ENCODE results near the gene THEMIS.
"Not testable (repeated sequence)": the region's sequence is repeated elsewhere in the genome, so short reads cannot be mapped to it uniquely, and the experiment has no call there.

THEMIS gene

GRCh38 chr6:127900935-127901334 lies at the start of gene THEMIS:
Gene THEMIS (minus strand): TSS chr6:127901058. CDS start chr6:127900932, 126 bp downstream.
- DNase-seq = no peak

GRCh38 chr6:127949251-127949650 lies 48.4 kb upstream of the THEMIS start:
- no peak for DNase-seq

DNA sequence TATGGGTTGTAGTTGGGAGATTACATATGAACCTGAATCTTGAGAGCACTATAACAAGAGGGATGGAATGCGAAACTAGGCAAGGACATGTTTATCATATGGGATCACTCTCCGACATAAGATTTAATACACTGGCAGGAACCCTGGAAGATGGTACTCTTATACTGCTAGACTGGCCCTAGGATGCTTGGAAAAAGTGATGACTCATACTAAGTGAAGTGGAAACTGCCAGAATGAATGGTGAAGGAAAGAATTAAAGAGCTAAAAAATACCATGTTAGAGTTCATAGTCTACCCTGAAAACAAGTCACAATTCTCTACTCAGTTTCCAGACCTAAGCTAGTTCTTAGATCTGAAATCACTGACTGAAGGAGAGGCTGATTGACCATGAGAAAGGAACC lies 45.5 kb upstream of the THEMIS start:
- no peak for DNase-seq

- no peak for DNase-seq
Measured at GRCh38 chr6:127945434-127946097, 44.7 kb upstream of the THEMIS start.

- no peak for DNase-seq
Measured at GRCh38 chr6:127941228-127941627, 40.4 kb upstream of the THEMIS start.

GRCh38 chr6:127939442-127940066 lies 38.7 kb upstream of the THEMIS start:
- no peak for DNase-seq

DNA sequence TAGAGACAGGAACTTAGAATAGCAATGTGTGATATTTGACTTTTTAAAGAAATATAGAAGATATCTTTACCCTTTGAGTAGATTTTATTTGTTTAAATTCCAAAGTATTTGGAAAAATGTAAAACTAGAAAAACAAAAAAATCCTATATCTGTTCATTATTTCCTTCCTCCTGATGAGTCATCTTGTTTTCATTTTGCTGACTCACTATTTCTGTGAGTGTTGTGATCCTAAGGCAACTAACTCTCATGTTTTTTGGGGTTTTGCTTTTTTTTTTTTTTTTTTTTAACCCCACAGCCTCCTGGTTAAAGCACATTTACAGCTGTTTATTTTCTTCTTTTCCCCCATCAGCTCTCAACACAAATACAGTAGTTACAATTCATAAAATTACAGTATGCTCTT lies 37.8 kb upstream of the THEMIS start:
- DNase-seq = no peak

DNA sequence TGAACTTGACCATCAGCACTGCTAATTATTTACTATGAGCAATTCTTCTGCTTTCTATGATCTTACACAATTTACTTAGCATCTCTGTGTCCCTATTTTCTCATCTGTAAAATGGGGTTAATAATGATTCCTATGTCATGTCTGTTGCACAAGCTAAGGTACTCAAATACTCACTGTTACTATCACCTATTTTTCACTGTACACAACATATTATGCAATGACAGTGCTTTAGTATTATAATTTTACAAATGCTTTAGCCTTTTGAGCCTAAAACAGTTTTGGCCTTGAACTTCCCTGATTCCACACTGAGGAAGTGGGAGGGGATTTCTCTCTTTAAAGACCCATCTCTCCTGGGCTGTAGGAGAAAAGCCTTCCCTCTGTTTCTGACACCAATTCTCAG lies 36.9 kb upstream of the THEMIS start:
- no peak for DNase-seq

DNA sequence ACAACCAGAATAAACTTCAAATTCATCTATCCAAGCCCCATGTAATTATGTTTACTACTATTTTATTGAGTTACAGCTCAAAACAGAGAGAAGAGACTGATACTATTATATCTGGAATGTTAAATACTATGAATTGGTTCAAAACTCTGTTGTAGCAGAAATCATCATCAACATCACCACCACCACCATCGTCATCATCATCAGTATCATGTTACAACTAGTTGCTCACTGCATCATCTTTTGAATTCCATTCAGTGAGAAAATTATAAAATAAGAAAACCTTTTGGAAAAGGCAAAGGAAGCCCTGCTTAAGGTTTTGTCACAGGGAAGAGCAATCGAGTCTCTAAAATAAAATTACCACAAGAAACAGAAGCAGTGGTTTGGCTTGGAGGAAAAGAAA lies 36.2 kb upstream of the THEMIS start:
- no peak for DNase-seq

DNA sequence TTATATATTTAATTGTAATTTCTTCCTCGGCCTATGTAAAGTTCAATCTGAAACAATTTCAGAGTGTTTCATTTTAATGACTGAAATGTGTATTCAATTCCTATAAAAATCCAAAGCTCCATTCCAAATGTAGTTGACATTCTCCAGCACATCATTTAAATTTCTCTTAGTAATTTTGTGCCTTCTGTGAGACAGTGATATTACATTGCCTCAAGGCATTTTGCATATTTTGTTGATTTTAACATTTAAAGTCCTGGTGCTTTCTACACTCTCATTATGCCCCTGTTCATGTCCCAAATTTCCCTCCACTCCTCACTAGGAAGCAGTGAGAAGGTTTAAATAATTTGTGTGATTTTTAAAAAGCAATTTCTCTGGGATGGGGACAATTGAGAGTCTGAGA lies 34.1 kb upstream of the THEMIS start:
- no peak for DNase-seq

DNA sequence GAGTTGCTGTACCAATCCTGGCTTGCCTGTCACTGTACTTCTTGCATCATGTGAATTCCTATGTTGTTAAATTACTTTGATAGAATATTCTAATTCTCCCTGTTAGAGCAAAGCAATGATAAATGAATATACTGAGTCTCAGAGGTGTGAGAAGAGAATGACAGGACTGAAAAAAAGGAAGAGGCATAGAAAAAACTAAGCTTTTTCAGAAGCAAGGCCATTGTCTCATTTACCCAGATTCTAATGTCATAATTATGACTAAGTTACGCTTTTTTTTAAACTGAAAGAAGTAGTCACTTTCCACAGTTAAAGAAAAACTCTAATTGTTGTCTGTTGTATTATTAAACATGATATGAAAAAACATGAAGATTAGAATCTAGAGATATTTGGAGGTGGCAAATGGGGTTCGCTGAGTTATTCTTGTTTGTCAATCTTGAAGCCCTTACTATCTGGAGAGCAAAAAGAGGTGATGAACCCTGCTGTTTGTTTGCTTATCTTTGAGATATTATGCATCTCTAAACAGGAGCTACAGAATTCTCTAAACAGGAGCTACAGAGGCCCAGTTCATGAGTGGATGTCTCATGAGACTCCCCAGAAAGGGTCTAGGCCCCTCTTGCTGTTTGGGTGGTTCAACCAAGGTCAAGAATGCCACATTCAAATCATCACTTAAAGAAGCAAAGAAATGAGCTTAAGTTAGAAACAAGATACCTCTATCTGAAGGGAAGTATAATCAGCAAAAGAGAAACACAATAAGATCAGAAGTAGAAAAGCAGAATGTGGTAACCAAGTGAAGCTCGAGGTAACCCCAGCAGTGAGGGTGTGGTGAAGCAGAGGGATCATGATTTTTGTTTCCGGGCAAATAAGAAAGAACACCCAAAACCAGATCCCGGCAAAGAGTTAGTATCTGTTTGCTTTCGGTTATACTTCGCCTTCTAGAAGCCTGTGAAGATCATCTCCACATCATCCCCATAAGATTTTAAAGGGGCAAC lies 33.3 kb upstream of the THEMIS start:
- DNase-seq = no peak

- DNase-seq = no peak
Measured at GRCh38 chr6:127933137-127933536, 32.3 kb upstream of the THEMIS start.

GRCh38 chr6:127932708-127933107 lies 31.9 kb upstream of the THEMIS start:
- no peak for DNase-seq

DNA sequence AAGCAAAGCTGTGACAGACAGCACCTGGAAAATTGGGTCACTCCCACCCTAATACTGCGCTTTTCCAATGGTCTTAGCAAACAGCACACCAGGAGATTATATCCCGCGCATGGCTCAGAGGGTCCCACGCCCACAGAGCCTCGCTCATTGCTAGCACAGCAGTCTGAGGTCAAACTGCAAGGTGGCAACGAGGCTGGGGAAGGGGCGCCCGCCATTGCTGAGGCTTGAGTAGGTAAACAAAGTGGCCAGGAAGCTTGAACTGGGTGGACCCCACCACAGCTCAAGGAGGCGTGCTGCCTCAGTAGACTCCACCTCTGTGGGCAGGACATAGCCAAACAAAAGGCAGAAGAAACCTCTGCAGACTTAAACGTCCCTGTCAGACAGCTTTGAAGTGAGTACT lies 25.6 kb upstream of the THEMIS start:
- not testable (repeated sequence) for DNase-seq

DNA sequence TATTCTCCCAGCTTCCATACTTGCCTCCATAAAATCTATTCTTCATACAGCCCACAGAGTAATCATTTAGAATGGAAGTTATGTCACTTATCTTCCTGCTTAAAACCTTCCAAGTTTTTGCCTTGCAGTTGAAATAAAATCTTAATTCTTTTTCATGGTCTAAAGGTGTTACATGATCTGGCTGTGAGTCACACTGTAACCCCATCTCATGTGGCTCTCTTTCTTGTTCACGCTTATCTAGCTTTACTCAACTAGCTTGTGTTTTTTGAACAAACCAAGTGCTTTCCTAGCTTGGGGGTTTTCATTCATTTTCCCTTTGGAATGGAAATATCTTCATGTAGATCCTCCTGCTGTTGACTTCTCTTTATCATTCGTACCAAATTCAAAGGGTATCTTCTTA lies 23.6 kb upstream of the THEMIS start:
- no peak for DNase-seq

GRCh38 chr6:127924031-127924430 lies 23.2 kb upstream of the THEMIS start:
- DNase-seq = no peak

- no peak for DNase-seq
Measured at GRCh38 chr6:127923135-127923534, 22.3 kb upstream of the THEMIS start.

DNA sequence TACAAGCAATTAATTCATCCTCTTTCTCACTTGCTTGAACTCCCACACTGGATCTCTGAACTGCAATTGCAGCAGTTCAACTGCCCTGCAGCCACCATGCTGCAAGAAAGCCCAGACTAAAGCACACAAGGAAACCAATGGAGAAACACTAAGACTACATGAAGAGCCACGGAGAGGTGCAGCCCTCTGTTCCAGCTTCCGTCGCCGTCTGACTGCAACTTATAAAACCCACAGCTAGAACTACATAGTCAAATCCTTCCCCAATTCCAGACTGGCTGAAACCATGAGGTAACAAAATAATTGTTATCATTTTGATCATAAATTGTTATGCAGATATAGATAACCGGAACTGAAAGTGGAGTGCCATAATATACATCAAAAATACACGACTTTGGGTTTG lies 21.1 kb upstream of the THEMIS start:
- no peak for DNase-seq

DNA sequence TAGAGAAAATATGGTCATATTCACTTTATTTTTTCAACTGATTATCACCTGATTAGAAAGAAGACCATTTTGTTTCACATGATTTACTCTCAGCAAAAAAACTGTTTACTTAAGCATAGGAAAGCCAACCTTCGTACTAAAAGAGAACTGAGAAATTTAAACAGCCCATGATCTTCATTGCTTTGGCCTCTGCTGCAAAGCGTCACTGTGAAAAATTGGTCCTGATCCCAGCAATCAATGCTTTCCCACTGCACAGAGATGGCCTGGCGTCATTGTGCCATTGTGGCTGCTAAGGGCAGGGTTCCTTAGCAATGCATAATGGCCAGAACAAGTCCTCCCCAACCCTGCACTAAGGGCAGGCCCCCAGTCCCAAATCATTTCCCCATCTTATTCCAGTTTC lies 19.9 kb upstream of the THEMIS start:
- DNase-seq = no peak

DNA sequence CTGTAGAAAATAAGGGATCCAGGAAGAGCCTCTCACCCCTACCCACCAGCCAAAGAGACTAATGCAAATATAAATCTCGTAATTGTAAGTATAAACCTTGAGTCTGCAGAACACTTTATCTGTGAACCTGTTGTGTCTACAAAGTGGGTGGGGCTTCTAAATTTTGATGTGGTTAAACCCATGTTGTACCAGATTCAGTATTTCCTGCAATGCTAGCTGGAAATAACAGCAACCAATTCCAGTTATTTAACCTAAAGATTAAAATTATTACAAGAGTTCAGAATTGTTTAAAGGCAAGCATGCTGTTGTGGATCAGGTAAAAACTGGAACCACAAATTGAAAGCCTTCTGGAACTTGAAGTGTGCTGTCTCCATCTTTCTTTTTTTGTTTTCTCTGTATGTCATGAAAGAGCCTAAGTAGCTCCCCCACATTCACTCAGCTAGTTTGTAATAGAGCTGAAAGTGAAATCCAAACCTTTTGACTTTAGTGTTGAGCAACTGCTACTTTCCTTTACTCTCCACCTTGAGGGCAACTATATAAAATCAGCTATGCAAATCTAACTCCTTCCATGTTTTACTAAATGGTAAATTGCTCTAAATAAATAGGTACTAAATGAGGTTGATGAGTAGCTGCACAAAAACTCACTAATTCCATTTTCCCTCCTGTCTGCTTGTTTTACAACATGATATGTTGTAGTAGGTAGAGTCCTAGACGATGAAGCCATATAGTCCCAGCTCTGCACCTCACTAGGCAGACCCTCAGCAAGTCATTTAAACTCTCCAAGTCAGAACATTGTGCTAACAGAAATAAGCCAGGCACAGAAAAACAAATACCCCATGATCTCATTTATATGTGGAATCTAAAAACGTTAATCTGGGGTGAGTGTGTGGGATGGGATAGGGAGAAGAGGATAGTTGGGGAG lies 17.9 kb upstream of the THEMIS start:
- DNase-seq = no peak

- no peak for DNase-seq
Measured at GRCh38 chr6:127917766-127918165, 16.9 kb upstream of the THEMIS start.

DNA sequence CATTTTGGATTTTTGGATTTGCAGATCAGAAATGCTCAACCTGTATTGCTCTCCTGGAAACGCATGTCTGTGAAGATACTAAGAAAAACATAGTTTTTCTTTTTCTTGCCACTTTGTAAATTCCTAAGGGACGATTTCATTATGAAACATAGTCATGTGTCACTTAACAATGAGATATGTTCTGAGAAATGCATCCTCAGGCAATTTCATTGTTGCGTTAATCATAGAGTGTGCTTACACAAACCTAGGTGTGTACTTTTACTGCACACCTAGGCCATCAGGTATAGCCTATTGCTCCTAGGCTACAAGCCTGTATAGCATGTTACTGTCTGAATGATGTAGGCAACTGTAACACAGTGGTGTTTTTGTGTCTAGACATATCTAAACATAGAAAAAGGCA lies 13.4 kb upstream of the THEMIS start:
- no peak for DNase-seq

- no peak for DNase-seq
Measured at GRCh38 chr6:127912914-127913313, 12.1 kb upstream of the THEMIS start.

Measured in NCI-H2227 treated with DMSO at 0.1 percent for 48 hours (cell line).